GM23338 (cell line): ENCODE results near the gene AP3D1.

Experiments used
- CREB1 ChIP-seq: fragments of 250-450 bp; sonication (Bioruptor Pico); IDR thresholded peaks from 2 replicates; pipeline ENCODE4 v1.5.0; 2020; ENCODE audit warnings: low read depth, mild to moderate bottlenecking, moderate library complexity
- CTCF ChIP-seq, 2 experiments: fragments of 200-600 bp in 1 of 2; sonication (generic) in 1 of 2; conservative IDR thresholded peaks; 2 replicates each; pipeline versions ENCODE4 v1.5.1 to v1.6.1; 2016 to 2017; ENCODE audit warnings: antibody characterized with exemption in 2 of 2, low read depth in 2 of 2, mild to moderate bottlenecking in 2 of 2, moderate library complexity in 1 of 2
- ETS1 ChIP-seq: IDR thresholded peaks from 2 replicates; pipeline ENCODE4 v1.6.1; 2016; ENCODE audit warnings: antibody characterized with exemption
- EZH2 ChIP-seq: fragments of 200-600 bp; sonication (generic); IDR thresholded peaks from one replicate; pipeline ENCODE4 v1.8.0; 2017; ENCODE audit warnings: antibody characterized with exemption, mild to moderate bottlenecking, low read depth; ENCODE audit not compliant: unreplicated experiment
- EZH2phosphoT487 ChIP-seq: fragments of 200-600 bp; sonication (generic); IDR thresholded peaks from one replicate; pipeline ENCODE4 v1.8.1; 2018; ENCODE audit warnings: antibody characterized with exemption; ENCODE audit not compliant: unreplicated experiment
- JUNB ChIP-seq: IDR thresholded peaks from one replicate; pipeline ENCODE4 v1.6.1; 2016; ENCODE audit warnings: antibody characterized with exemption; ENCODE audit not compliant: unreplicated experiment
- NANOG ChIP-seq: IDR thresholded peaks from 2 replicates; pipeline ENCODE4 v1.6.1; 2016; ENCODE audit warnings: antibody characterized with exemption, borderline replicate concordance
- POLR2AphosphoS5 ChIP-seq: IDR thresholded peaks from 2 replicates; pipeline ENCODE4 v1.6.1; 2016; ENCODE audit warnings: antibody characterized with exemption, low read depth
- REST ChIP-seq: IDR thresholded peaks from one replicate; pipeline ENCODE4 v1.6.1; 2018; ENCODE audit warnings: antibody characterized with exemption; ENCODE audit not compliant: unreplicated experiment
- STAT1 ChIP-seq: IDR thresholded peaks from one replicate; pipeline ENCODE4 v1.6.1; 2016; ENCODE audit warnings: antibody characterized with exemption; ENCODE audit not compliant: unreplicated experiment
- ZNF114 ChIP-seq: fragments of 250-450 bp; sonication (Bioruptor Pico); IDR thresholded peaks from 2 replicates; pipeline ENCODE4 v1.5.0; 2020; ENCODE audit warnings: mild to moderate bottlenecking, moderate library complexity
- ZNF331 ChIP-seq: fragments of 250-450 bp; sonication (Bioruptor Pico); IDR thresholded peaks from 2 replicates; pipeline ENCODE4 v1.5.0; 2020; ENCODE audit warnings: low read depth, mild to moderate bottlenecking, moderate library complexity
- ZNF462 ChIP-seq: fragments of 250-450 bp; sonication (Bioruptor Pico); IDR thresholded peaks from 2 replicates; pipeline ENCODE4 v1.5.0; 2020; ENCODE audit warnings: mild to moderate bottlenecking, moderate library complexity

GRCh38 chr19:2123682-2124387, 27.5 kb downstream of the AP3D1 start:
- TF ChIP-seq CREB1 (CRISPR knock-in tag), result no peak
- TF ChIP-seq CTCF (conservative IDR thresholded peaks at IDR 0.05; ENCODE audit: low read depth in 2 of 2), result peak; percentile 12 to 44; a peak in 2 of 4 replicates
- TF ChIP-seq POLR2AphosphoS5, result no peak; the same call in 1 of the 2 replicates
- peak; percentile 95 for TF ChIP-seq REST
- no peak for TF ChIP-seq EZH2
- no peak for TF ChIP-seq EZH2phosphoT487
- no peak for TF ChIP-seq JUNB
- TF ChIP-seq STAT1, result no peak
- no peak for TF ChIP-seq NANOG
- TF ChIP-seq ZNF114 (CRISPR knock-in tag), result no peak
- no peak for TF ChIP-seq ETS1
- no peak for TF ChIP-seq ZNF331 (CRISPR knock-in tag)
- TF ChIP-seq ZNF462, result no peak
